ENCODE data around the gene ZC3H7B.
A peak's percentile ranks its signal among the peaks of the same experiment; 100 is the strongest.

The ZC3H7B gene

GRCh38 chr22:41367039-41367679, 65.8 kb downstream of the ZC3H7B start:
- Histone ChIP-seq H3K4me3 (ENCODE audit: low read depth, low read length) (no peak overlapping the region), H3K36me3 (ENCODE audit: control insufficient read depth, insufficient read depth, low read length) (no peaks in the 10 kb centered on the region), H3K27ac (ENCODE audit: low read depth, low read length) (no peak overlapping the region), H3K4me1 (ENCODE audit: control insufficient read depth, insufficient read depth, low read length) (peaks cover 17% of the 10 kb centered on the region), H3K27me3 (ENCODE audit: control insufficient read depth, insufficient read depth, low read length) (no peaks in the 10 kb centered on the region), H3K9me3 (ENCODE audit: control insufficient read depth, insufficient read depth, low read depth, low read length) (no peaks in the 10 kb centered on the region), H3K9ac (ENCODE audit: low read length) (no peak overlapping the region)

- H3K9me3 ChIP-seq (ENCODE audit: control insufficient read depth, insufficient read depth, low read depth, low read length) = no peaks in the 10 kb centered on the region
- H3K36me3 ChIP-seq (ENCODE audit: control insufficient read depth, insufficient read depth, low read length) = no peaks in the 10 kb centered on the region
- no peak overlapping the region for H3K9ac ChIP-seq (ENCODE audit: low read length)
- peaks cover 17% of the 10 kb centered on the region for H3K4me1 ChIP-seq (ENCODE audit: control insufficient read depth, insufficient read depth, low read length)
- no peak overlapping the region for H3K27ac ChIP-seq (ENCODE audit: low read depth, low read length)
- H3K4me3 ChIP-seq (ENCODE audit: low read depth, low read length) = no peak overlapping the region
- H3K27me3 ChIP-seq (ENCODE audit: control insufficient read depth, insufficient read depth, low read length) = no peaks in the 10 kb centered on the region
Observed at GRCh38 chr22:41367680-41368542, 66.6 kb downstream of the ZC3H7B start.

- H3K27ac ChIP-seq (ENCODE audit: low read depth, low read length) = no peak overlapping the region
- H3K9ac ChIP-seq (ENCODE audit: low read length) = no peak overlapping the region
Observed at GRCh38 chr22:41368543-41369423, 67.5 kb downstream of the ZC3H7B start.

GRCh38 chr22:41369424-41369745, 68.1 kb downstream of the ZC3H7B start:
- peaks cover 17% of the 10 kb centered on the region for H3K4me1 ChIP-seq (ENCODE audit: control insufficient read depth, insufficient read depth, low read length)
- H3K27ac ChIP-seq (ENCODE audit: low read depth, low read length) = no peak overlapping the region
- H3K9me3 ChIP-seq (ENCODE audit: control insufficient read depth, insufficient read depth, low read depth, low read length) = no peaks in the 10 kb centered on the region
- H3K9ac ChIP-seq (ENCODE audit: low read length) = no peak overlapping the region
- H3K36me3 ChIP-seq (ENCODE audit: control insufficient read depth, insufficient read depth, low read length) = no peaks in the 10 kb centered on the region
- no peak overlapping the region for H3K4me3 ChIP-seq (ENCODE audit: low read depth, low read length)
- H3K27me3 ChIP-seq (ENCODE audit: control insufficient read depth, insufficient read depth, low read length) = no peaks in the 10 kb centered on the region

More at GRCh38 chr22:41368543-41369423, 67.5 kb downstream of the ZC3H7B start:
- Histone ChIP-seq H3K4me1 (ENCODE audit: control insufficient read depth, insufficient read depth, low read length) (peaks cover 17% of the 10 kb centered on the region), H3K4me3 (ENCODE audit: low read depth, low read length) (no peak overlapping the region), H3K9me3 (ENCODE audit: control insufficient read depth, insufficient read depth, low read depth, low read length) (no peaks in the 10 kb centered on the region), H3K27me3 (ENCODE audit: control insufficient read depth, insufficient read depth, low read length) (no peaks in the 10 kb centered on the region), H3K36me3 (ENCODE audit: control insufficient read depth, insufficient read depth, low read length) (no peaks in the 10 kb centered on the region)

- no peak overlapping the region for H3K9ac ChIP-seq (ENCODE audit: low read length)
- no peak overlapping the region for H3K27ac ChIP-seq (ENCODE audit: low read depth, low read length)
- peaks cover 21% of the 10 kb centered on the region for H3K4me1 ChIP-seq (ENCODE audit: control insufficient read depth, insufficient read depth, low read length)
- no peaks in the 10 kb centered on the region for H3K36me3 ChIP-seq (ENCODE audit: control insufficient read depth, insufficient read depth, low read length)
- H3K27me3 ChIP-seq (ENCODE audit: control insufficient read depth, insufficient read depth, low read length) = no peaks in the 10 kb centered on the region
- no peak overlapping the region for H3K4me3 ChIP-seq (ENCODE audit: low read depth, low read length)
- no peaks in the 10 kb centered on the region for H3K9me3 ChIP-seq (ENCODE audit: control insufficient read depth, insufficient read depth, low read depth, low read length)
Observed at GRCh38 chr22:41369837-41370236, 68.5 kb downstream of the ZC3H7B start.

GRCh38 chr22:41377846-41378245, 76.5 kb downstream of the ZC3H7B start:
- H3K9me3 ChIP-seq (ENCODE audit: control insufficient read depth, insufficient read depth, low read depth, low read length) = no peaks in the 10 kb centered on the region
- H3K9ac ChIP-seq (ENCODE audit: low read length) = no peak overlapping the region
- H3K36me3 ChIP-seq (ENCODE audit: control insufficient read depth, insufficient read depth, low read length) = no peaks in the 10 kb centered on the region
- no peaks in the 10 kb centered on the region; the same call in 1 of the 2 replicates for H3K27me3 ChIP-seq (ENCODE audit: control insufficient read depth, insufficient read depth, low read length)
- H3K4me1 ChIP-seq (ENCODE audit: control insufficient read depth, insufficient read depth, low read length) = peaks cover 23% of the 10 kb centered on the region
- no peak overlapping the region for H3K4me3 ChIP-seq (ENCODE audit: low read depth, low read length)
- H3K27ac ChIP-seq (ENCODE audit: low read depth, low read length) = no peak overlapping the region

- H3K27ac ChIP-seq (ENCODE audit: low read depth, low read length) = peak overlapping the region; percentile 94
- peak overlapping the region; percentile 96 for H3K9ac ChIP-seq (ENCODE audit: low read length)
- no peaks in the 10 kb centered on the region; the same call in 1 of the 2 replicates for H3K27me3 ChIP-seq (ENCODE audit: control insufficient read depth, insufficient read depth, low read length)
- H3K4me3 ChIP-seq (ENCODE audit: low read depth, low read length) = peak overlapping the region; percentile 74
- H3K4me1 ChIP-seq (ENCODE audit: control insufficient read depth, insufficient read depth, low read length) = peaks cover 23% of the 10 kb centered on the region
- no peaks in the 10 kb centered on the region for H3K9me3 ChIP-seq (ENCODE audit: control insufficient read depth, insufficient read depth, low read depth, low read length)
- no peaks in the 10 kb centered on the region for H3K36me3 ChIP-seq (ENCODE audit: control insufficient read depth, insufficient read depth, low read length)
Observed at GRCh38 chr22:41380993-41381328, 79.6 kb downstream of the ZC3H7B start.

- Histone ChIP-seq H3K4me1 (ENCODE audit: control insufficient read depth, insufficient read depth, low read length) (peaks cover 23% of the 10 kb centered on the region), H3K9ac (ENCODE audit: low read length) (peak within 1 kb of the TSS; percentile 96), H3K9me3 (ENCODE audit: control insufficient read depth, insufficient read depth, low read depth, low read length) (no peaks in the 10 kb centered on the region), H3K36me3 (ENCODE audit: control insufficient read depth, insufficient read depth, low read length) (no peaks in the 10 kb centered on the region), H3K27me3 (ENCODE audit: control insufficient read depth, insufficient read depth, low read length) (no peaks in the 10 kb centered on the region; the same call in 1 of the 2 replicates), H3K4me3 (ENCODE audit: low read depth, low read length) (peak within 1 kb of the TSS; percentile 87), H3K27ac (ENCODE audit: low read depth, low read length) (peak within 1 kb of the TSS; percentile 99)
Observed at GRCh38 chr22:41381329-41382097, 80.2 kb downstream of the ZC3H7B start, which contains the start of gene TEF. TSS of gene TEF (plus strand) at chr22:41381942. CDS start at chr22:41382045, 103 bp downstream.

GRCh38 chr22:41382098-41382578, 80.8 kb downstream of the ZC3H7B start:
- H3K27ac ChIP-seq (ENCODE audit: low read depth, low read length) = peak overlapping the region; percentile 99

GRCh38 chr22:41382610-41383009, 81.3 kb downstream of the ZC3H7B start:
- Histone ChIP-seq H3K27ac (ENCODE audit: low read depth, low read length) (no peak overlapping the region), H3K9ac (ENCODE audit: low read length) (no peak overlapping the region), H3K36me3 (ENCODE audit: control insufficient read depth, insufficient read depth, low read length) (peaks cover 5% of the 10 kb centered on the region), H3K4me3 (ENCODE audit: low read depth, low read length) (peak overlapping the region; percentile 87), H3K27me3 (ENCODE audit: control insufficient read depth, insufficient read depth, low read length) (no peaks in the 10 kb centered on the region; the same call in 1 of the 2 replicates), H3K4me1 (ENCODE audit: control insufficient read depth, insufficient read depth, low read length) (peaks cover 23% of the 10 kb centered on the region), H3K9me3 (ENCODE audit: control insufficient read depth, insufficient read depth, low read depth, low read length) (no peaks in the 10 kb centered on the region)

More at GRCh38 chr22:41382098-41382578, 80.8 kb downstream of the ZC3H7B start:
- H3K9me3 ChIP-seq (ENCODE audit: control insufficient read depth, insufficient read depth, low read depth, low read length) = no peaks in the 10 kb centered on the region
- no peaks in the 10 kb centered on the region; the same call in 1 of the 2 replicates for H3K27me3 ChIP-seq (ENCODE audit: control insufficient read depth, insufficient read depth, low read length)
- H3K4me3 ChIP-seq (ENCODE audit: low read depth, low read length) = peak overlapping the region; percentile 87
- peaks cover 23% of the 10 kb centered on the region for H3K4me1 ChIP-seq (ENCODE audit: control insufficient read depth, insufficient read depth, low read length)
- H3K9ac ChIP-seq (ENCODE audit: low read length) = peak overlapping the region; percentile 45
- H3K36me3 ChIP-seq (ENCODE audit: control insufficient read depth, insufficient read depth, low read length) = 0 out of 2 replicates have a peak, but pooled peaks cover under 1% of the 10 kb centered on the region

Measured in HUES6 (cell line).